CD4-positive, alpha-beta T cell treated with Interleukin-17A for 4 hours (primary cell): ENCODE measurements around the gene BCL2L11.
A peak's percentile ranks its signal among the peaks of the same experiment; 100 is the strongest.
"Not testable (repeated sequence)": the region's sequence is repeated elsewhere in the genome, so short reads cannot be mapped to it uniquely, and the experiment has no call there.

Experiments
- DNase-seq: peaks from one replicate; pipeline ENCODE4 v3.0.0-alpha.2; 2020; ENCODE audit warnings: mixed read lengths

The BCL2L11 gene

GRCh38 chr2:111120253-111121027 lies at the start of gene BCL2L11:
BCL2L11 (plus strand) TSS chr2:111120914; CDS start chr2:111123746, 2,832 bp downstream.
- DNase-seq: peak; percentile 91

GRCh38 chr2:111071600-111072171 lies 49.0 kb upstream of the BCL2L11 start:
- DNase-seq: no peak

GRCh38 chr2:111072220-111072871 lies 48.4 kb upstream of the BCL2L11 start:
- DNase-seq: no peak

DNA sequence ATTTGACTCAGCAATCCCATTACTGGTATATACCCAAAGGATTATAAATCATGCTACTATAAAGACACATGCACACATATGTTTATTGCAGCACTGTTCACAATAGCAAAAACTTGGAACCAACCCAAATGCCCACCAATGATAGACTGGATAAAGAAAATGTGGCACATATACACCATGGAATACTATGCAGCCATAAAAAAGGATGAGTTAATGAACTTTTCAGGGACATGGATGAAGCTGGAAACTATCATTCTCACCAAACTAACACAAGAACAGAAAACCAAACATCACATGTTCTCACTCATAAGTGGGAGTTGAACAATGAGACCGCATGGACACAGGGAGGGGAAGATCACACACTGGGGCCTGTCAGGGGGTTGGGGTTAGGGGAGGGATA lies 38.1 kb upstream of the BCL2L11 start:
- not testable (repeated sequence) for DNase-seq

DNA sequence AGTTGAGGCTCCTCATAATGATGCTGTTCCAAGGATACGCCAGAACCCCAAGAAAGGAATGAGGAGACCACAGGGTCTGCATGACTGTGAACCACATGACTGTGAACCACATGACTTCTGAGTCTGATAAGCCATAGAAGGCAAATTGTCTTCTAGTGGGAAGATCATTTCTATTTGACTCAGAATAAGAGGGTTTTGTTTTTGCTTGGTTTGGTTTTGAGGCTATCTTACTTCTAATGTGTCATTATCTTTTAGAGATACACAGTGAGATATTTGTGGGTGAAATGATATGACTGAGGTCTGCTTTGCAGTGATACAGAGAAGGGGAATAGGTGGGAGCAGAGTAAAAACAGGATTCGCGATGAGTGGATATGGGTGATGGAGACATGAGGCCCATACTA lies 28.9 kb upstream of the BCL2L11 start:
- no peak for DNase-seq

DNA sequence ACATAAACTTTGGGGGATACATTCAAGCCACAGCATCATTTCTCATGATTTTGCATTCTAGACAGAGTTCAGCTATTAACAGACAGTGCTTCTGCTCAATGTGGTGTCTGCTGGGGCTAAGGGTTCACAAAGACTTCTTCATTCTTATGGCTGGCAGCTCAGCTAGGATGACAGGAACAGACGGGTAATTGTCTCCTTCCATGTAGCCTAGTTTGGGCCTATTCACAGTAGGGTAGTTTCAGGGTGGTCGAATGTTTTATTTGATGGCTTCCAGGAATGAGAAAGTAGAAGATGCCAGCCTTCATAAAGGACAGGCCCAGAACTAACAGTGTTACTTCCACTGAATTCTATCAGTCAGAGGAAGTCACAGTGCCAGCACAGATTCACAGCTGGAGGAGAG lies 26.0 kb upstream of the BCL2L11 start:
- no peak for DNase-seq

DNA sequence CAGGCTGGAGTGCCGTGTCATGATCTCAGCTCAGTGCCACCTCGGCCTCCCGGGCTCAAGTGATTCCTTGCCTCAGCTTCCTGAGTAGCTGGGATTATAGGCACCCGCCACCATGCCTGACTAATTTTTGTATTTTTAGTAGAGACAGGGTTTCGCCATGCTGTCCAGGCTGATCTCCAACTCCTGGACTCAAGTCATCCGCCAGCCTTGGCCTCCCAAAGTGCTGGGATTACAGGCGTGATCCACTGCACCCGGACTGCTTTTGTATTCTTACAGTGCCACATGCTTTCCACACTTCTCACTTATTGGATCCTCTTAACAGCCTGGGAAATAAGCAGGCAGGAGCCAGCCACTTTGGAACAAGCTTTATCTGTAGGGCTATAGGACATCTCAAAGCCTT lies 25.3 kb upstream of the BCL2L11 start:
- DNase-seq: no peak

DNA sequence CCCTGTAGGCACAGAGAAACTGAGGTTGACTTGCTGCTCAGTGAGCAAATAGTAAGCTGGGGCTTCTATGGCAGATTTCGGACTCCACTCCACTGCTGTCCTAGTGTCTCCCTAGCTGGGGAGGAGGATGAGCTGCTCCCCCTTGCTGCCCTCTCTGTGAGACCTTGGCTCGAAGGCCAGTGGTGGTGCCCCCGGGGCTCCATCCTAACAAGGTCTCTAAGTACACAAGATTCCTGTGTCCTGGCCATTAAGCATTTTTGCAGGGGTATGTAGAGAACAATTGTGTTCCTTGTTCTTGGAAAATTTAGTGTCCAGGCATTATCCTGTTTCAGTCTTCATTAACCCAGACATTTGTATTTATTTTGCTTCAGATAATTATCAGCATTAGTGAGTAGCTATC lies 21.3 kb upstream of the BCL2L11 start:
- DNase-seq: no peak

- DNase-seq: no peak
Measured at GRCh38 chr2:111100087-111100764, 20.5 kb upstream of the BCL2L11 start.

- DNase-seq: no peak
Measured at GRCh38 chr2:111100765-111101162, 19.9 kb upstream of the BCL2L11 start.

GRCh38 chr2:111101592-111101991 lies 19.1 kb upstream of the BCL2L11 start:
- no peak for DNase-seq

- no peak for DNase-seq
Measured at GRCh38 chr2:111102216-111102615, 18.5 kb upstream of the BCL2L11 start.

- no peak for DNase-seq
Measured at GRCh38 chr2:111105926-111106325, 14.8 kb upstream of the BCL2L11 start.

- no peak for DNase-seq
Measured at GRCh38 chr2:111106706-111107105, 14.0 kb upstream of the BCL2L11 start.

- no peak for DNase-seq
Measured at GRCh38 chr2:111108745-111109271, 11.9 kb upstream of the BCL2L11 start.

- no peak for DNase-seq
Measured at GRCh38 chr2:111111101-111111755, 9.5 kb upstream of the BCL2L11 start.

- DNase-seq: no peak
Measured at GRCh38 chr2:111113838-111114237, 6.9 kb upstream of the BCL2L11 start.

DNA sequence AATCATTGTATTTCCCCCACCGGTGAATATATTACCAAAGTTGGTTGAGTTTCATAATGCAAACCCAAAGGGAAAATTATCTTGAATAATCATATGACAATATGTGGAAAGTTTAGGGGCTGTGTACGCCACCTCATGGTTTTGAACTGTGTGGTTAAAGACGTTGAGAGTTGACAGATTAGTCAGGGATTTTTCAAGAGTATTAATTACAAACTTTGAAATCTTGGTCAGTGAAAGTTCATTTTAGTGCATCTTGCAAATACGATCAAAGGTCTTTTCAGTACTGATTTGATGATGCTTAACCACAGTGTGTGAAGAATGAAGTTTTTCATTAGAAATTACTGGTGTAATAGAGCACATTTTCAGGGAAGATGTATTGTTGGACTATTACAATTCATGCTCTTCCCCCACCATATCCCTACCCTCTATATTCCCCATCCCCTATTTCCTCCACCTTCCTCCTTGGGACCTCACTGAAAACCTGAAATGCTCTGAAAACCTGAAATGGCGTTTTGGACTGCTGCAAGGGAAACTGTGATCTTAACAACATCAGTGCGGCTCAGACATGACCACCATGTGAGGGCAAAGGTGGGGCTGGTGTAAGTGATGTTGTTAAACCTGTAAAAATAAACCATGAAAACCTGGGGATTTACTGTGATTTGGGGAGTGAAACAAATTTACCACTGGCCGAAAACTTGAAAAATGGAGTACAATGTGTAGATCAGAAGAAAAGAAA lies 4.5 kb upstream of the BCL2L11 start:
- no peak for DNase-seq

DNA sequence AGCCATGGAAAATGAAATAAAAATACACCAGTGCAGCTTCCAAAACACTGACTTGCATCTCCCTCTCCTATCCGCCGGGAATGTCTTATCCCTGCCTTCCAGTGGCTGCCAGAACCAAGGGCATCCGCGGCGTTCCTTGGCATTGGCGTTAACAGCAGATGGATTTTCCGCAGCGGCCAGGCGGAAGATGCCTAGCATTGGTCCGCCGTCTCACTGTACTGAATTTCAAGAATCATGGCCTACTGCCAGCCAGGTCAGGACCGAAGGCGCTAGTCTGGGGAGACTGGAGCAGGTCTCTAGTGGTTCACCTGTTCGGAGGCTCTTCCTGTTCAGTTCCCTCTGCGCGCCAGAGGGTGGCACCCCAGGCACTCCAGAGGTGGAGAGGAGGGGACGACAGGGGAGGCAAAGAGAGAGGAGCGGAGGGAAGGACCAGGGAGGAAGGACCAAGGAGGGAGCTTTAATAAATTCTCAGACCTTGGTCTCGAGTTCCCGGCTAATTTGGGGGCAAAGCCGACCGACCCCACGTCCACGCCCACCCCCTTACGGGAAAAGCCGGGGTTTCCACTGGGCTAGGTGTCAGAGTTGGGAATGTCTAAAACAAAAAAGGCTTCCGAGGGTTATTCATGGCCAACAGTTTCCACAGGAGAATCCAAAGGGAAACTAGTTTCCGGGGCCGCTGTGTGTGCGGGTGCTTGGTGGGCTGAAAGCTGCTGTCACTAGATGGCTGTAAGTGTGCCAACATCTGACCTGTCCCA lies 3.7 kb upstream of the BCL2L11 start:
- peak; percentile 80 for DNase-seq

GRCh38 chr2:111117598-111118480 lies 2.9 kb upstream of the BCL2L11 start:
- DNase-seq: peak; percentile 44
